ENCODE data around the gene KIRREL3.

Gene KIRREL3

DNA sequence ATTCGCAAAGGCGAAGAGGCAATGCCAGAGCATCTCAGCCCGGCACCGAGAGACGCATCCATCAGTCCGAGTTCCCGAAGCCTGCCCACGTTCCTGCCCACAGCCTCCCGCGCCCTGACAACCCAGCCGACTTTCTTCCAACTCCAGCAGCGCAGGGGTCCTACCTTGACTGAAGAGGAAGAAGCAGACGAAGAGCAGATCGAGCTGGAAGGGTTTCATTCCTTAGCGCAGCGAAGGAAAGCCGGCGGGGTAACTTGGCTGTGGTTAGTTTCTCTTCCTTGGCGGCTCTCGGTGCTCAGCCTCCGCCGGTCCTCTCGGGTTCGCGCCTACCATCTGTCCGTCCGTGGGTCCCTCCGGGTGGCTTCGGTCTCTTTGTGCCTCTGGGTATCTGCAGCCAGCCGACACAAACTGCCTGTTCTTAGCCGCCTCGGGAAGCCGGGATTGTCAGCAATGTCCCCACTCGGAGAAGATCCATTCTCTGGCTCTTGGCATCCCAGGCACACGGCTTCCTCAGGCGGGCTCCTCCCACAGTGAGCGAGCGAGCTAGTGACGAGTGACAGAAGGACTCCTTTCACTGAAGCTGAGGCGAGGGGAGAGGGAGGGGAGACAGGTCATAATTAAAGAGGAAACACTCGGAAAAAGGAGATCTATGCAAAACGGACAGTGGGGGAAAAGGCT, at the start of gene KIRREL3:
Gene KIRREL3, minus strand, starts transcription at position 480 of the 678 bp plus-strand sequence.
- DNase-seq (ENCODE audit: low read depth): no peak

GRCh38 chr11:127050186-127050585, 49.6 kb upstream of the KIRREL3 start:
- no peak for DNase-seq (ENCODE audit: low read depth)

DNA sequence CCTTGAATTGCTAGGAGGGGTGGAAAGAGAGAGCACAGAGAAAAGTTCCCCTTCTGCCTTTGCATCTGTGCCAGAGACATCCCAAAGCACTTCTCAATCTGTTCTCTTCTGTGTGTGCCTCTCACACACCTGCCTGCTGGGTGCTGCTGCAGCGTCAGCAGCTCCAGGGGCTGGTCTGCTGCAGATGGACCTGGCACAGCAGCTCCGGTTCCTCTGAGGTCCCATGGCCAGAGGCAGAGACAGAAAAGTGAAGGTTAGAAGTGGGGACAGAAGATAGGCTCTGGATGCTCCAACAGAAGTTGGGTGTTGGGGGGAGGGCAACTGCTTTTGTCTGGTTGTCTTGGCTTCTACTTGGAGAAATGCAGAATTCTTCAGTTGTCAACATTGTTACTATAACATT, 48.9 kb upstream of the KIRREL3 start:
- no peak for DNase-seq (ENCODE audit: low read depth)

- no peak for DNase-seq (ENCODE audit: low read depth)
Measured at GRCh38 chr11:127044535-127044934, 44.0 kb upstream of the KIRREL3 start.

DNA sequence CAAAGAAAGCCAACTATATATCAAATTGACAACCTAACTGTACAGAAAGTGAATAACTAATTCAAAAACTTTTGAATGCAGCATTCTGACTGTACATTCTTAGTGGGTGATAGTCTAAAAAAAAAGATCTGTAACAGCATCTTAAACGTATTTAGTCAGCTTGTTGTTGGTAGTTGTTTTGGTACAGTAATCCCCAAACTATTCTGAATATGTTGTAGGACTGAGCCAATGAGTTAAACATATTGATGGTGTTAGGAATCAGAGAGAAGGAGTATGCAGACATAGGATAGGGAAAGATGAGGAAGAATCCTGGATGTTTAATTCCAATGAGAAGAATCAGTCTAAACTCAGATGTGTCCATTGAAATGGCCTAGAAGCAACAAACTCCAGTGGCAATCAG, 41.9 kb upstream of the KIRREL3 start:
- DNase-seq (ENCODE audit: low read depth): no peak

GRCh38 chr11:127039591-127039990, 39.0 kb upstream of the KIRREL3 start:
- DNase-seq (ENCODE audit: low read depth): no peak

- DNase-seq (ENCODE audit: low read depth): no peak
Measured at GRCh38 chr11:127037596-127037995, 37.0 kb upstream of the KIRREL3 start.

- no peak for DNase-seq (ENCODE audit: low read depth)
Measured at GRCh38 chr11:127037001-127037400, 36.4 kb upstream of the KIRREL3 start.

DNA sequence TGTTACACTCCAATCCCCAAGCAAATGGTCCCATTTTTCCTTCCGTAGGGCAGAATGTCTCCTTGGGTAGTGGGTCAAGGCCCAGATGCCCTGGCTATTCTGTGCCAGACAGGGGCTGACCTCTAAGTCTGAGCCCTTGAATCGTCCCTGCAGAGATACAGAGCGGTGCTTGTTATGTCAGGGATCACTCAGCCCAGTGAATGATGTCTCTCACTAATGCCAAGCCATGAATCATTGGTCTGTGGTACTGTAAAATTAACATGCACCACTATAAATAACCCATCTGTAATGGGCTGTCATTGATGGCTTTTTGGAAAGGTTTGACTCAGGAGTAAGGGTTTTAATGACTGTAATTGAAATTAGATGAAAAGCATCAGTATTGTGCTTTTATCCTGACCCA, 35.3 kb upstream of the KIRREL3 start:
- no peak for DNase-seq (ENCODE audit: low read depth)

GRCh38 chr11:127034973-127035372, 34.4 kb upstream of the KIRREL3 start:
- no peak for DNase-seq (ENCODE audit: low read depth)

DNA sequence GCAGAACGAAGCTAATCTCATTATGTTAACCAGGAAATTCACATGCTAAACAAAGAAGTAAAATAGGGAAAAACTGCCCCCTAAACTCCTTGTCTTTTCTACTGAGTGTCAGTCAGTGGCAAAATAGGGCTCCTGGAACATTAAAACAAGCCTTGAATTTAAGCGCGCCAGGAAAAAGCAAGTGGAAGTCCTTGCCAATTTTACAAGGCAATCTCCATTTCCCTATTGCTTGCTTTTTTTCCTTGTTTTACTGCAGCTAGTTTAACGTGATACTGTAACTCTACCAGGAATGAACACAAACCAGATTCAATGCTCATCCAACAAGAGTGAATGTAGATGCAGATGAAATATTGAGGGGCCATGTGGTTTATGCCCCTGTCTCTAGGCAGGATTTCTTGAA, 28.1 kb upstream of the KIRREL3 start:
- no peak for DNase-seq (ENCODE audit: low read depth)

- DNase-seq (ENCODE audit: low read depth): no peak
Measured at GRCh38 chr11:127027789-127028188, 27.2 kb upstream of the KIRREL3 start.

DNA sequence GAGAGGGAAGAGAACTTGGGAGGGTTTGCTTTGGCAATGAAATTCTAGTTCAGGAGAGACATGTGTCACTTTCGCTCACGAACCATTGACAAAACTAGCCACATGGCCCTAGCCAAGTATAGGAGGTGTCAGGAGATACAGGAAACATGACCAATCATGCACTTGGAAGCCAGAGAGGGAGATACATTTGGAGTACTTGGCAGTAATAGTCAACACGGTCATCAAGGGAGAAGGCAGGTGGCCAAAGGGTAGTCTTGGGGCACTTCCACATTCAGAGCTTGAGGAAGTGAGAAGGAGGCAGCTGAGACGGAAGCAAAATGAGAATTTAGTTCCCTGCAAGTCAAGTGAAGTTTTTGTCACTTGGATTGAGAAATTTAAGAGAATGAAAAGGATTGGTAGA, 26.4 kb upstream of the KIRREL3 start:
- DNase-seq (ENCODE audit: low read depth): no peak

GRCh38 chr11:127023991-127024390, 23.4 kb upstream of the KIRREL3 start:
- DNase-seq (ENCODE audit: low read depth): no peak

DNA sequence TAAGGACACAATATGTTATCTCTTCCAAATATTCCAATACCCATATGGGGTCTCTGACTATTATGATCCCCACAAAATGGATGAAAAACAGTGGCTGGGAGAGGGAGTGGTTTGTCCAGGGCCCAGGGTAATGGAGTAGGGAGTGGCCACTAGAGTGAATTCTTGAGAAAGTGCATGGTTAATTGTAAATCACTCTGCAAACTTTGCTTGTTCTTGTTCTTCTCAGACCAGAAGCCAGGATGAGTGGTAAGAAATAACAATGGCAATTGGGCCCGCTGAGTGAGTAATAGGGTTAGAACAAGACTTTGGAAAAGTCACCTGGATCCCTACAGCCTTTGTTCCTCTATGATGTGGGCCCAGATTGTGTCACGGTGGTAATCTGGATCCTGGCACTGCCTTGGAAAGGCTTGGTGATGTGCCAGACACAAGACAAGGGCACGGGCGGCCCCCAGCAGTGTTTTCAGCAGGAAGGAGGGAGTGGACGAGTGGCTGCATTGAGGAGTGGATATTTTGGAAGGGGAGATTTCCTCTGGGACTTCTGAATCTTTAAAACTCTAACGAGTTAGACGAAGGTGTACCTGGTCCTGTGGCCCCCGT, 18.2 kb upstream of the KIRREL3 start:
- no peak for DNase-seq (ENCODE audit: low read depth)

- no peak for DNase-seq (ENCODE audit: low read depth)
Measured at GRCh38 chr11:127017482-127017881, 16.9 kb upstream of the KIRREL3 start.

GRCh38 chr11:127013550-127013949, 13.0 kb upstream of the KIRREL3 start:
- DNase-seq (ENCODE audit: low read depth): no peak

DNA sequence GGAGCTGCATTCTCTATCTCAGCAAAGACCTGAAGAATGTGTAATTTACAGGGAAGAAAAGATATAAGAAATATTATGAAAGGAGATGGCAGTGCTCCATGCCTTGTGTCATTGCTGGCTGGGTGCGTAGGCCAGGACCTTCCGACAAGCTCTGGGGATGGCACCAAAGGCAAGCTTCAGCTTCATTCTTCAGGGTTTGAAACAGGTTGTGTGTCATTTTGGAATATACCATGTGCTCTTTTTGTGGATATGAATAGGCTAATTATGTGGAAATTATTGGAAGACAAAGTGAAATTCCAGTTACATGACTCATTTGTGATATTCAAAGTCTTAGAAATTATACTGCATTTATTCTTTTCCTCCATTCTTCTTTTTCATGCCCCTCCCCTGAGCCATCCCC, 5.7 kb upstream of the KIRREL3 start:
- no peak for DNase-seq (ENCODE audit: low read depth)

GRCh38 chr11:127003260-127003981, 2.9 kb upstream of the KIRREL3 start:
- DNase-seq (ENCODE audit: low read depth): no peak

- DNase-seq (ENCODE audit: low read depth): no peak
Measured at GRCh38 chr11:127002669-127003259, 2.2 kb upstream of the KIRREL3 start.

DNA sequence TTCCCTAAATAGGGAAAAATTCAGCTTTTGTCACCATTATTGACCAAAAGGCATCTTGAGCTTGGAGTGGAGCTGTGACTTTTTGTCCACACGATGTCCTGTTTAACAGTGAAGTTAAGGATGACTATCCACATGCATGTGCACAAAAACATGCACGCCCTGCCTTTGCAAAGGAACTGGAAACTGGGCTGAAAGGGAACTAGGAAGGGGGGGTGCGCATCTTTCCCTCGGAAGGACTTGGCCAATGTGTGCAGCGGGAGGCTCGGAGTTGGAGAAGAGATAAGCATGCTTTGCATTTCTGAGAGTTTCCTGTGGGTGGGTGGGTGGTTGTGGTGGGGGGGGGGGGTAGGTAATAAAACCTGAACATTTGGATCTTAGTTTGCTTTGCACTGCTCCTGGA, 411 bp upstream of the KIRREL3 start:
- DNase-seq (ENCODE audit: low read depth): no peak

DNA sequence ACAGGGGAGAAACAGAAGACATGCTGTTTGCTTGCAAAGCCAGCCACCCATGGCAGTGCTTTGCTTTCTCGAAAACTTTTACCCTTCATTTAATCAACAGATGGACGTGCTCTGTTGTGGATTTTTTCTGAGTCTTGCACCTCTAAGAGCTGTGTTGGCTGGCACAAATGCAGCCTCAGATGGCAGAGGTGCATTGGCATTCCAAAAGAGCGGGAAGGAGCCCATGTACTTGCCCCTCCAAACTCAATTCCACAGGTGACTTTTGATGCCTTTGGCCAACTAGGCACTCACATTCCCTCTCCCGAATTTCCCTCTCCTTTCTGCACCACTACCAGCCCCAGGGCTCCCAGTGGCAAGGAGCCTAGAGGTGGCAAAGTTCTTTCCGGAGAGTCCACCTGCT, 1.2 kb downstream of the KIRREL3 start:
- DNase-seq (ENCODE audit: low read depth): no peak

GRCh38 chr11:126997641-126998040, 2.9 kb downstream of the KIRREL3 start:
- DNase-seq (ENCODE audit: low read depth): no peak
